Measurements from ENCODE around the gene TPT1.
"Not testable (repeated sequence)": the region's sequence is repeated elsewhere in the genome, so short reads cannot be mapped to it uniquely, and the experiment has no call there.

TPT1 gene

GRCh38 chr13:45385320-45385719 is 44.3 kb upstream of the TPT1 start:
- no peaks in the 10 kb centered on the region for H3K4me1 ChIP-seq (ENCODE audit: low read depth, poor library complexity, severe bottlenecking)
- H3K79me2 ChIP-seq (ENCODE audit: insufficient read depth, low read depth), result no peaks in the 10 kb centered on the region
- H3K27ac ChIP-seq, result no peak overlapping the region
- H3K4me2 ChIP-seq, result no peak overlapping the region
- TF ChIP-seq, protein P1, sequence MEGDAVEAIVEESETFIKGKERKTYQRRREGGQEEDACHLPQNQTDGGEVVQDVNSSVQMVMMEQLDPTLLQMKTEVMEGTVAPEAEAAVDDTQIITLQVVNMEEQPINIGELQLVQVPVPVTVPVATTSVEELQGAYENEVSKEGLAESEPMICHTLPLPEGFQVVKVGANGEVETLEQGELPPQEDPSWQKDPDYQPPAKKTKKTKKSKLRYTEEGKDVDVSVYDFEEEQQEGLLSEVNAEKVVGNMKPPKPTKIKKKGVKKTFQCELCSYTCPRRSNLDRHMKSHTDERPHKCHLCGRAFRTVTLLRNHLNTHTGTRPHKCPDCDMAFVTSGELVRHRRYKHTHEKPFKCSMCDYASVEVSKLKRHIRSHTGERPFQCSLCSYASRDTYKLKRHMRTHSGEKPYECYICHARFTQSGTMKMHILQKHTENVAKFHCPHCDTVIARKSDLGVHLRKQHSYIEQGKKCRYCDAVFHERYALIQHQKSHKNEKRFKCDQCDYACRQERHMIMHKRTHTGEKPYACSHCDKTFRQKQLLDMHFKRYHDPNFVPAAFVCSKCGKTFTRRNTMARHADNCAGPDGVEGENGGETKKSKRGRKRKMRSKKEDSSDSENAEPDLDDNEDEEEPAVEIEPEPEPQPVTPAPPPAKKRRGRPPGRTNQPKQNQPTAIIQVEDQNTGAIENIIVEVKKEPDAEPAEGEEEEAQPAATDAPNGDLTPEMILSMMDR (conservative IDR thresholded peaks at IDR 0.05; ENCODE audit: low read depth, low read length), result no peak
- no peak overlapping the region for H3K9ac ChIP-seq
- no peaks in the 10 kb centered on the region for H3K27me3 ChIP-seq (ENCODE audit: insufficient read depth, low read depth)
- H4K20me1 ChIP-seq (ENCODE audit: insufficient read depth), result no peaks in the 10 kb centered on the region
- H3K4me3 ChIP-seq (IDR thresholded peaks at IDR 0.05; ENCODE audit: insufficient read depth, low read depth, low read length), result no peak overlapping the region
- no peaks in the 10 kb centered on the region for H3K36me3 ChIP-seq (ENCODE audit: insufficient read depth)
- no peak overlapping the region for H2AFZ ChIP-seq (ENCODE audit: low read depth)

GRCh38 chr13:45384474-45385174 is 43.6 kb upstream of the TPT1 start:
- no peaks in the 10 kb centered on the region for H3K79me2 ChIP-seq (ENCODE audit: insufficient read depth, low read depth)
- no peaks in the 10 kb centered on the region for H3K36me3 ChIP-seq (ENCODE audit: insufficient read depth)
- TF ChIP-seq, protein P1 (conservative IDR thresholded peaks at IDR 0.05; ENCODE audit: low read depth, low read length), result no peak
- no peak overlapping the region for H3K27ac ChIP-seq
- no peak overlapping the region for H3K9ac ChIP-seq
- H3K4me2 ChIP-seq, result no peak overlapping the region
- no peaks in the 10 kb centered on the region for H3K4me1 ChIP-seq (ENCODE audit: low read depth, poor library complexity, severe bottlenecking)
- no peaks in the 10 kb centered on the region for H3K27me3 ChIP-seq (ENCODE audit: insufficient read depth, low read depth)
- no peaks in the 10 kb centered on the region for H4K20me1 ChIP-seq (ENCODE audit: insufficient read depth)
- H2AFZ ChIP-seq (ENCODE audit: low read depth), result no peak overlapping the region
- no peak overlapping the region for H3K4me3 ChIP-seq (IDR thresholded peaks at IDR 0.05; ENCODE audit: insufficient read depth, low read depth, low read length)

GRCh38 chr13:45382739-45383138 is 41.8 kb upstream of the TPT1 start:
- H3K27me3 ChIP-seq (ENCODE audit: insufficient read depth, low read depth); H2AFZ ChIP-seq (ENCODE audit: low read depth); H3K9ac ChIP-seq; H3K27ac ChIP-seq; H3K79me2 ChIP-seq (ENCODE audit: insufficient read depth, low read depth); H4K20me1 ChIP-seq (ENCODE audit: insufficient read depth); H3K4me3 ChIP-seq (IDR thresholded peaks at IDR 0.05; ENCODE audit: insufficient read depth, low read depth, low read length); H3K4me2 ChIP-seq; H3K36me3 ChIP-seq (ENCODE audit: insufficient read depth); H3K4me1 ChIP-seq (ENCODE audit: low read depth, poor library complexity, severe bottlenecking): not testable (repeated sequence)

GRCh38 chr13:45381196-45381595 is 40.2 kb upstream of the TPT1 start:
- Histone ChIP-seq H3K9ac (no peak overlapping the region), H3K4me1 (ENCODE audit: low read depth, poor library complexity, severe bottlenecking) (no peaks in the 10 kb centered on the region), H3K27ac (no peak overlapping the region), H4K20me1 (ENCODE audit: insufficient read depth) (no peaks in the 10 kb centered on the region), H3K4me2 (no peak overlapping the region), H3K4me3 (IDR thresholded peaks at IDR 0.05; ENCODE audit: insufficient read depth, low read depth, low read length) (no peak overlapping the region), H2AFZ (ENCODE audit: low read depth) (no peak overlapping the region), H3K36me3 (ENCODE audit: insufficient read depth) (no peaks in the 10 kb centered on the region), H3K79me2 (ENCODE audit: insufficient read depth, low read depth) (no peaks in the 10 kb centered on the region), H3K27me3 (ENCODE audit: insufficient read depth, low read depth) (no peaks in the 10 kb centered on the region)
- TF ChIP-seq, protein P1 (conservative IDR thresholded peaks at IDR 0.05; ENCODE audit: low read depth, low read length), result no peak

GRCh38 chr13:45380708-45381107 is 39.7 kb upstream of the TPT1 start:
- H3K4me3 ChIP-seq (IDR thresholded peaks at IDR 0.05; ENCODE audit: insufficient read depth, low read depth, low read length); H3K79me2 ChIP-seq (ENCODE audit: insufficient read depth, low read depth); H3K4me1 ChIP-seq (ENCODE audit: low read depth, poor library complexity, severe bottlenecking); H3K9ac ChIP-seq; H3K36me3 ChIP-seq (ENCODE audit: insufficient read depth); H3K27ac ChIP-seq; H3K27me3 ChIP-seq (ENCODE audit: insufficient read depth, low read depth); H4K20me1 ChIP-seq (ENCODE audit: insufficient read depth); H3K4me2 ChIP-seq; H2AFZ ChIP-seq (ENCODE audit: low read depth): not testable (repeated sequence)

DNA sequence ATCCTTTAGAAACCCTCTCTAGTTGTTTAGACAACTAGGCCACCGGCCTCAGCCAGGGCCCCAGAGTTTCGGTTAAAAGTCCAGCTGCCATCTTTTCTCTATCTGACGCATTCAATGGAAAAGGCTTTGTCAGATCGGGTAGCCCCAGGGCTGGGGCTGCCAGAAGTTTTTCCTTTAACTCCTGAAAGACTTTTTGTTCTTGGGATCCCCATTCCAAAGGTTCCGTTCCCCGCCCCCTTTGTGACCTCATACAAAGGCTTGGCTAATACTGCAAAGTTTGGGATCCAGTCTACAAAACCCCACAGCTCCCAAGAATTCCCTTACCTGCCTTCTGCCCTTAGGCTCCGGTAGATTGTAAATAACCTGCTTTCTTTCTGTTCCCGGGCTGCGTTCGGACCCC is 38.5 kb upstream of the TPT1 start:
- not testable (repeated sequence) for H3K27ac ChIP-seq; H3K9ac ChIP-seq; H3K4me1 ChIP-seq (ENCODE audit: low read depth, poor library complexity, severe bottlenecking); H3K4me2 ChIP-seq; H3K27me3 ChIP-seq (ENCODE audit: insufficient read depth, low read depth); H4K20me1 ChIP-seq (ENCODE audit: insufficient read depth); H2AFZ ChIP-seq (ENCODE audit: low read depth); H3K36me3 ChIP-seq (ENCODE audit: insufficient read depth); H3K4me3 ChIP-seq (IDR thresholded peaks at IDR 0.05; ENCODE audit: insufficient read depth, low read depth, low read length); H3K79me2 ChIP-seq (ENCODE audit: insufficient read depth, low read depth)

DNA sequence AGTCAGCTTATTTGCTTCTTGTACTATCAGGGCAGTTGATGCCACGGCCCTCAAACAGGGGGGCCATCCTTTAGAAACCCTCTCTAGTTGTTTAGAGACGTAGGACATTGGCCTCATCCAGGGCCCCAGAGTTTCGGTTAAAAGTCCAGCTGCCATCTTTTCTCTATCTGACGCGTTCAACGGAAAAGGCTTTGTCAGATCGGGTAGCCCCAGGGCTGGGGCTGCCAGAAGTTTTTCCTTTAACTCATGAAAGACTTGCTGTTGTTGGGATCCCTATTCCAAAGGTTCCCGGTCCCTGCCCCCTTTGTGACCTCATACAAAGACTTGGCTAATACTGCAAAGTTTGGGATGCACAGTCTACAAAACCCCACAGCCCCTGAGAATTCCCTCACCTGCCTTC is 37.8 kb upstream of the TPT1 start:
- H4K20me1 ChIP-seq (ENCODE audit: insufficient read depth); H3K27ac ChIP-seq; H3K4me3 ChIP-seq (IDR thresholded peaks at IDR 0.05; ENCODE audit: insufficient read depth, low read depth, low read length); H3K4me1 ChIP-seq (ENCODE audit: low read depth, poor library complexity, severe bottlenecking); H3K36me3 ChIP-seq (ENCODE audit: insufficient read depth); H3K27me3 ChIP-seq (ENCODE audit: insufficient read depth, low read depth); H3K9ac ChIP-seq; H3K79me2 ChIP-seq (ENCODE audit: insufficient read depth, low read depth); H2AFZ ChIP-seq (ENCODE audit: low read depth); H3K4me2 ChIP-seq: not testable (repeated sequence)

DNA sequence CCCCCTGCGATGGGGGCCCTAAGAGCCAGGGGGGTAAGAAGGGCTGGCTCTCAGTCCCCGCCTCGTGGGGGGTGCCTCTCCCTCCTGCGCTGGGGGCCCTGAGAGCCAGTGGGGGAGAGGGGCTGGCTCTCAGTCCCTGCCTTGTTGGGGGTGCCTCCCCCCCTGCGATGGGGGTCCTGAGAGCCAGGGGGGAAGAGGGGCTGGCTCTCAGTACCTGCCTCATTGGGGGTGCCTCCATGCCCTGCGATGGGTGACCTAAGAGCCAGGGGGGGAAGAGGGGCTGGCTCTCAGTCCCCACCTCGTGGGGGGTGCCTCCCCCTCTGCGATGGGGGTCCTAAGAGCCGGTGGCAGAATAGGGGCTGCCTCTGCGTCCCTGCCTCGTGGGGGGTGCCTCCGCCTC is 36.3 kb upstream of the TPT1 start:
- not testable (repeated sequence) for H4K20me1 ChIP-seq (ENCODE audit: insufficient read depth); H2AFZ ChIP-seq (ENCODE audit: low read depth); H3K4me1 ChIP-seq (ENCODE audit: low read depth, poor library complexity, severe bottlenecking); H3K4me3 ChIP-seq (IDR thresholded peaks at IDR 0.05; ENCODE audit: insufficient read depth, low read depth, low read length); H3K9ac ChIP-seq; H3K4me2 ChIP-seq; H3K36me3 ChIP-seq (ENCODE audit: insufficient read depth); H3K79me2 ChIP-seq (ENCODE audit: insufficient read depth, low read depth); H3K27ac ChIP-seq; H3K27me3 ChIP-seq (ENCODE audit: insufficient read depth, low read depth)
